ENCODE measurements around the gene MRPS10.

Gene MRPS10

GRCh38 chr6:42217519-42218367 lies at the start of gene MRPS10:
Gene MRPS10 (minus strand): TSS chr6:42217861. CDS start chr6:42217849, 12 bp downstream.
- DNase-seq (ENCODE audit: low read depth in 2 of 2) = peak; percentile 70 to 74

GRCh38 chr6:42266538-42266937 lies 48.9 kb upstream of the MRPS10 start:
- no peak for DNase-seq (ENCODE audit: low read depth in 2 of 2)

- DNase-seq (ENCODE audit: low read depth in 2 of 2) = no peak
Measured at GRCh38 chr6:42264852-42265390, 47.3 kb upstream of the MRPS10 start.

GRCh38 chr6:42264162-42264851 lies 46.6 kb upstream of the MRPS10 start:
- no peak for DNase-seq (ENCODE audit: low read depth in 2 of 2)

- no peak for DNase-seq (ENCODE audit: low read depth in 2 of 2)
Measured at GRCh38 chr6:42263165-42263728, 45.6 kb upstream of the MRPS10 start.

GRCh38 chr6:42260972-42261371 lies 43.3 kb upstream of the MRPS10 start:
- peak in 1 of 2 donors; percentile 28 for DNase-seq (ENCODE audit: low read depth in 2 of 2)

- DNase-seq (ENCODE audit: low read depth in 2 of 2) = no peak
Measured at GRCh38 chr6:42260396-42260888, 42.8 kb upstream of the MRPS10 start.

- no peak for DNase-seq (ENCODE audit: low read depth in 2 of 2)
Measured at GRCh38 chr6:42259841-42260395, 42.3 kb upstream of the MRPS10 start.

- no peak for DNase-seq (ENCODE audit: low read depth in 2 of 2)
Measured at GRCh38 chr6:42259286-42259685, 41.6 kb upstream of the MRPS10 start.

- DNase-seq (ENCODE audit: low read depth in 2 of 2) = no peak
Measured at GRCh38 chr6:42257614-42258013, 40.0 kb upstream of the MRPS10 start.

GRCh38 chr6:42257063-42257462 lies 39.4 kb upstream of the MRPS10 start:
- no peak for DNase-seq (ENCODE audit: low read depth in 2 of 2)

- no peak for DNase-seq (ENCODE audit: low read depth in 2 of 2)
Measured at GRCh38 chr6:42255050-42255449, 37.4 kb upstream of the MRPS10 start.

- no peak for DNase-seq (ENCODE audit: low read depth in 2 of 2)
Measured at GRCh38 chr6:42254505-42254904, 36.8 kb upstream of the MRPS10 start.

GRCh38 chr6:42251911-42252637 lies 34.4 kb upstream of the MRPS10 start:
- DNase-seq (ENCODE audit: low read depth in 2 of 2) = no peak

- DNase-seq (ENCODE audit: low read depth in 2 of 2) = no peak
Measured at GRCh38 chr6:42251500-42251899, 33.8 kb upstream of the MRPS10 start.

GRCh38 chr6:42250274-42250931 lies 32.7 kb upstream of the MRPS10 start:
- DNase-seq (ENCODE audit: low read depth in 2 of 2) = no peak

GRCh38 chr6:42249279-42249678 lies 31.6 kb upstream of the MRPS10 start:
- no peak for DNase-seq (ENCODE audit: low read depth in 2 of 2)

GRCh38 chr6:42243046-42243445 lies 25.4 kb upstream of the MRPS10 start:
- DNase-seq (ENCODE audit: low read depth in 2 of 2) = no peak

- no peak for DNase-seq (ENCODE audit: low read depth in 2 of 2)
Measured at GRCh38 chr6:42241915-42242314, 24.3 kb upstream of the MRPS10 start.

GRCh38 chr6:42239736-42240375 lies 22.2 kb upstream of the MRPS10 start:
- DNase-seq (ENCODE audit: low read depth in 2 of 2) = no peak

Measured in stimulated activated CD4-positive, alpha-beta T cell treated with anti-CD3 and anti-CD28 coated beads, Interleukin-1b, Interleukin-23, amount 100 ng/mL, for 1 hour (primary cell).